K562 (cell line): ENCODE results near the gene TMEM61. TPM values are rescaled to one million over a fixed set of nuclear protein-coding genes. Genes with fewer than 3 reads are reported as not detected.

Experiments
- BACH1 ChIP-seq: fragments of 200-800 bp; sonication (Bioruptor generic); IDR thresholded peaks from 2 replicates; pipeline ENCODE4 v1.6.1; 2016; ENCODE audit warnings: missing genetic modification characterization, missing compliant biosample characterization
- CBFA2T3 ChIP-seq: fragments of 450-650 bp; IDR thresholded peaks from 2 replicates; pipeline ENCODE4 v1.6.1; 2017
- CSDE1 ChIP-seq, 2 experiments: fragments of 450-650 bp; IDR thresholded peaks; 2 replicates each; pipeline ENCODE4 v1.6.1; 2016; ENCODE audit warnings: mild to moderate bottlenecking in 1 of 2
- DNMT1 ChIP-seq: fragments of 450-650 bp; IDR thresholded peaks from 2 replicates; pipeline ENCODE4 v1.6.1; 2016; ENCODE audit warnings: antibody characterized with exemption, mild to moderate bottlenecking
- FUS ChIP-seq: fragments of 200-400 bp; formaldehyde crosslinking; optimal IDR thresholded peaks from 2 replicates; pipeline ENCODE3; 2017; ENCODE audit warnings: low read depth, low read length
- MCM2 ChIP-seq: fragments of 450-650 bp; IDR thresholded peaks from 2 replicates; pipeline ENCODE4 v1.6.1; 2017; ENCODE audit warnings: low read depth, mild to moderate bottlenecking
- POLR2H ChIP-seq: IDR thresholded peaks from 2 replicates; pipeline ENCODE4 v1.6.1; 2016; ENCODE audit warnings: missing genetic modification characterization, low read depth, mild to moderate bottlenecking, control low read depth, missing compliant biosample characterization, moderate library complexity
- PYGO2 ChIP-seq: fragments of 450-650 bp; IDR thresholded peaks from 2 replicates; pipeline ENCODE4 v1.6.1; 2016; ENCODE audit warnings: mild to moderate bottlenecking, missing genetic modification characterization, moderate library complexity, missing compliant biosample characterization
- TAF1 ChIP-seq: IDR thresholded peaks from 2 replicates; pipeline ENCODE4 v1.6.1; 2011; ENCODE audit warnings: mild to moderate bottlenecking, low read length, moderate library complexity; ENCODE audit not compliant: insufficient read depth, control insufficient read depth, severe bottlenecking; ENCODE audit errors: extremely low read depth
- TBP ChIP-seq: optimal IDR thresholded peaks from 2 replicates; pipeline ENCODE3; 2011; ENCODE audit warnings: low read depth, low read length, improper control_type of control experiment
- ZBTB33 ChIP-seq: sonication (generic); formaldehyde crosslinking; IDR thresholded peaks from 2 replicates; pipeline ENCODE4 v1.8.1; 2023; ENCODE audit warnings: mild to moderate bottlenecking, missing genetic modification reagents
- ZC3H4 ChIP-seq: sonication (generic); formaldehyde crosslinking; IDR thresholded peaks from 2 replicates; pipeline ENCODE4 v1.9.0; 2021; ENCODE audit warnings: missing genetic modification reagents, borderline replicate concordance
- ZNF3 ChIP-seq: fragments of 250-450 bp; sonication (Bioruptor Pico); IDR thresholded peaks from 2 replicates; pipeline ENCODE4 v1.5.0; 2021; ENCODE audit warnings: mild to moderate bottlenecking, moderate library complexity
- ZNF316 ChIP-seq: fragments of 450-650 bp; IDR thresholded peaks from 2 replicates; pipeline ENCODE4 v1.6.1; 2016
- polyA plus RNA-seq, 8 experiments: library from polyadenylated mRNA; depleted of rRNA in 4 of 8; stranded (reverse) in 5 of 8; unstranded in 3 of 8; fragments of >200 nt; fragmentation: Nextera tagmentation in 2 of 8; fragmentation: Illumina TruSeq in 1 of 8; extraction: Ambion mirVana in 2 of 8; extraction: Trizol in 1 of 8; gene quantifications; 2 replicates each; pipeline versions ENCODE4 v1.2.1 to v1.2.3, GENCODE V29; 2011 to 2014; ENCODE audit warnings: inconsistent platforms in 1 of 8, missing spikeins in 1 of 8
- total RNA-seq, 7 experiments: library from RNA; depleted of rRNA in 6 of 7; stranded (reverse); fragments of >200 nt in 6 of 7; fragmentation: Illumina TruSeq in 2 of 7; extraction: Trizol in 2 of 7; gene quantifications; 2 replicates each; pipeline versions ENCODE4 v1.2.1 to v1.2.3, GENCODE V29; 2011 to 2021; ENCODE audit warnings: low replicate concordance in 1 of 7
- TF ChIP-seq, protein P1 (sequence below): sonication (generic); formaldehyde crosslinking; IDR thresholded peaks from 2 replicates; pipeline ENCODE4 v1.8.0; 2022; ENCODE audit warnings: missing genetic modification reagents, mild to moderate bottlenecking, borderline replicate concordance

Gene TMEM61
- total and polyA plus RNA-seq, 9 of the 15 experiments (the other 6 are each of a cell fraction or from before 2014, with no cell fraction given): not detected

GRCh38 chr1:54989968-54990810 lies 9.8 kb downstream of the TMEM61 start (continued):
- TF ChIP-seq PYGO2 (tag): no peak
- TF ChIP-seq, protein P1, sequence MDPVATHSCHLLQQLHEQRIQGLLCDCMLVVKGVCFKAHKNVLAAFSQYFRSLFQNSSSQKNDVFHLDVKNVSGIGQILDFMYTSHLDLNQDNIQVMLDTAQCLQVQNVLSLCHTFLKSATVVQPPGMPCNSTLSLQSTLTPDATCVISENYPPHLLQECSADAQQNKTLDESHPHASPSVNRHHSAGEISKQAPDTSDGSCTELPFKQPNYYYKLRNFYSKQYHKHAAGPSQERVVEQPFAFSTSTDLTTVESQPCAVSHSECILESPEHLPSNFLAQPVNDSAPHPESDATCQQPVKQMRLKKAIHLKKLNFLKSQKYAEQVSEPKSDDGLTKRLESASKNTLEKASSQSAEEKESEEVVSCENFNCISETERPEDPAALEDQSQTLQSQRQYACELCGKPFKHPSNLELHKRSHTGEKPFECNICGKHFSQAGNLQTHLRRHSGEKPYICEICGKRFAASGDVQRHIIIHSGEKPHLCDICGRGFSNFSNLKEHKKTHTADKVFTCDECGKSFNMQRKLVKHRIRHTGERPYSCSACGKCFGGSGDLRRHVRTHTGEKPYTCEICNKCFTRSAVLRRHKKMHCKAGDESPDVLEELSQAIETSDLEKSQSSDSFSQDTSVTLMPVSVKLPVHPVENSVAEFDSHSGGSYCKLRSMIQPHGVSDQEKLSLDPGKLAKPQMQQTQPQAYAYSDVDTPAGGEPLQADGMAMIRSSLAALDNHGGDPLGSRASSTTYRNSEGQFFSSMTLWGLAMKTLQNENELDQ (CRISPR knock-in tag): no peak
- TF ChIP-seq TAF1: no peak
- TF ChIP-seq ZNF316: no peak
- no peak for TF ChIP-seq POLR2H (tag)
- no peak for TF ChIP-seq MCM2
- TF ChIP-seq ZNF3 (CRISPR knock-in tag): no peak
- TF ChIP-seq TBP: no peak
- no peak for TF ChIP-seq ZC3H4
- TF ChIP-seq FUS: no peak
- TF ChIP-seq CSDE1 (IDR thresholded peaks at IDR 0.05): no peak
- no peak for TF ChIP-seq ZBTB33
- no peak for TF ChIP-seq BACH1 (tag)
- no peak for TF ChIP-seq DNMT1
- 0 out of 2 replicates have a peak, but pooled peaks have one; percentile 31 for TF ChIP-seq CBFA2T3
